Ishikawa (cell line): Measurements from ENCODE around the gene FGD2.

ENCODE experiments used
- CEBPB ChIP-seq: IDR thresholded peaks from 2 replicates; pipeline ENCODE4 v1.6.1; 2012
- EP300 ChIP-seq: IDR thresholded peaks from 2 replicates; pipeline ENCODE4 v1.6.1; 2012; ENCODE audit warnings: borderline replicate concordance
- FOXM1 ChIP-seq: IDR thresholded peaks from 2 replicates; pipeline ENCODE4 v1.6.1; 2012; ENCODE audit warnings: low read depth, borderline replicate concordance
- RAD21 ChIP-seq: IDR thresholded peaks from 2 replicates; pipeline ENCODE4 v1.6.1; 2012; ENCODE audit warnings: low read depth
- YY1 ChIP-seq: IDR thresholded peaks from 2 replicates; pipeline ENCODE4 v1.6.1; 2012; ENCODE audit warnings: low read depth
- TF ChIP-seq, protein P1 (sequence below): IDR thresholded peaks from 2 replicates; pipeline ENCODE4 v1.6.1; 2012

DNA sequence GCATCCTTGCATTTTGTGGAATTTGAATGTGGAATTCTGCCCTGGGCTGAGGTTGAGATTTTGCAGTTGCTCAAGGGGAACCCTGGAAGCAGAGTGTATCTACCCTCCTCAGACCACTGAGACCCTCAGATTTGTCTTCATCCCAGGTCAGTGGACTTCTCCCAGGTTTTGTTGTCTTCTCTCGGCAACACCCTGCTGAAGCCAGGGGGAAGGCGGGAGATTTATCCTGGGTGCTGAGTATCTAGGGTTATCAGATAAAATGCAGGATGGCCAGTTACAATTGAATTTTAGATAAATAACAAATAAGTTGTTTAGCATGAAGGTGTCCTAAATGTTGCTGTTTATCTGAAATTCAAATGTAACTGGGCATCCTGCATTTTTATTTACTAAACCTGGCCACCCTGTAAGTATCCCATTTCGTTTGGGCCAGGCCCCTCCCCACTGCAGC is 43.0 kb downstream of the FGD2 start:
- TF ChIP-seq CEBPB (no peak), YY1 (no peak), FOXM1 (no peak), RAD21 (no peak), EP300 (no peak)
- TF ChIP-seq, protein P1, sequence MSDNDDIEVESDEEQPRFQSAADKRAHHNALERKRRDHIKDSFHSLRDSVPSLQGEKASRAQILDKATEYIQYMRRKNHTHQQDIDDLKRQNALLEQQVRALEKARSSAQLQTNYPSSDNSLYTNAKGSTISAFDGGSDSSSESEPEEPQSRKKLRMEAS, result no peak
